Pancreas (tissue), 10 donors: ENCODE measurements around the gene SLC37A3. TPM values are rescaled to one million over a fixed set of nuclear protein-coding genes. Genes with fewer than 3 reads are reported as not detected.
"Not testable (repeated sequence)": the region's sequence is repeated elsewhere in the genome, so short reads cannot be mapped to it uniquely, and the experiment has no call there.

Source experiments
- ATAC-seq, 4 donors: fragments of 200-7000 bp; cut with Tn5 transposase; one replicate each; pipeline versions ENCODE4 v1.8.0 to v1.9.1; 2020; ENCODE audit warnings: mild to moderate bottlenecking in 4 of 4, moderate library complexity in 4 of 4
- DNase-seq, 6 donors: peaks; one replicate each; pipeline ENCODE4 v3.0.0-alpha.2; 2020
- FAIRE-seq: peaks from 2 replicates; lab custom pipeline; 2012; peaks lifted over from hg19 to GRCh38; lab: Jason Lieb, UNC
- H3K27ac ChIP-seq, 4 donors: fragments of 200-600 bp; sonication (generic); 1 replicate in 3 of 4; 2 replicates in 1 of 4; pipeline versions ENCODE4 v1.5.0 to v1.8.0; 2020
- H3K27me3 ChIP-seq, 4 donors: fragments of 200-600 bp; one replicate each; pipeline ENCODE4 v1.8.0; 2021
- H3K36me3 ChIP-seq, 3 donors: fragments of 200-600 bp; sonication (generic) in 1 of 3; one replicate each; pipeline versions ENCODE4 v1.5.0 to v1.8.0; 2020 to 2021
- H3K4me1 ChIP-seq, 3 donors: fragments of 200-600 bp; one replicate each; pipeline ENCODE4 v1.8.0; 2021
- H3K4me3 ChIP-seq, 4 donors: fragments of 200-600 bp; sonication (generic) in 2 of 4; one replicate each; pipeline versions ENCODE4 v1.5.0 to v1.8.0; 2020 to 2021
- H3K9me3 ChIP-seq, 4 donors: fragments of 200-600 bp; one replicate each; pipeline ENCODE4 v1.8.0; 2021
- CTCF ChIP-seq, 4 donors: fragments of 200-600 bp; sonication (generic) in 3 of 4; IDR thresholded peaks; one replicate each; pipeline versions ENCODE4 v1.5.0 to v1.8.0; 2021; ENCODE audit warnings: antibody characterized with exemption in 4 of 4
- WGBS, 2 donors: extraction: QIAGEN DNeasy Blood & Tissue Kit; methylation state at CpG; one replicate each; pipeline ENCODE4 v1.1.7; 2013; 5-methylcytosine and 5-hydroxymethylcytosine counted together
- intact Hi-C, 3 donors: fragments of 100-400 bp; cut with DNase I; formaldehyde crosslinking; loops; one replicate each; pipeline versions ENCODE4 v1.11.1 to v1.14.2; 2022
- polyA plus RNA-seq, 2 donors: library from polyadenylated mRNA; stranded (reverse); fragments of 200-250 nt; gene quantifications; one replicate each; pipeline ENCODE4 v1.2.3, GENCODE V29; 2013
- total RNA-seq, 6 donors: library from RNA; stranded (reverse); fragmentation: NEBNext Ultra II Directional in 4 of 6; extraction: Animal tissue kit (Norgen Biotek cat#: 25700) in 4 of 6; gene quantifications; one replicate each; pipeline versions ENCODE4 v1.2.1 to v1.2.4, GENCODE V29; 2021 to 2023
- donor health status: healthy with polysubstance abuse.
- donor health status: DM: no; HTN: no; CAD: no; lungs with moderate emphysema.
- donor health status: DM: no; HTN: no; CAD: no.
- donor health status: control.
- donor health status: control.
- donor health status: Bipolar disorder and iron deficiency.
- donor health status: DM: yes; HTN: yes; CAD: no.
- donor health status: DM: no; HTN: no; CAD: no.
- donor health status: DM: no; HTN: no; CAD: no.
- donor health status: DM: yes; HTN: yes; CAD: no.

The SLC37A3 gene
- total and polyA plus RNA-seq, 8 donors = 17.3 to 30.3 (median 24.0) TPM

DNA sequence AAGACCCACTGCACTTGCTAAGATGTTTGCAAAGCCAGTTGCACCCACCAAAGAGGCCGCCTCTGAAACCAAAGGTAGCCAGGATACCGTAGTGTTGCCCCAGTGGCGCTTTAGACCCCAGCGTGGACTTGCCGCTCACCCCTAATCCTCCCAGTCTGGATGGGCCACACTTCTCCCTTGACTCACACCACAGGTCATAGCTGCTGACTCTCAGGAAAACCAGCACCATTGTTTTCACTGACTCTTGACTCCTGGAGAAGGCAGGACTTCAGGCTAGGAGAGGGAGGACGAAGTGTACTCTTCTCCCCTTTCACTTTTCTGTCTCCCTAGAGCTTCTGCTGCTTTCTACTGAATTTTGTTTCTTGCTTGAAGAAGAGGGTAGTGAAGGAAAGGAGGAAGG is 27.8 kb upstream of the SLC37A3 start:
- Histone ChIP-seq H3K27ac (no peak overlapping the region), H3K4me3 (no peak overlapping the region), H3K4me1 (no peaks in the 10 kb centered on the region), H3K36me3 (no peaks in the 10 kb centered on the region), H3K27me3 (no peaks in the 10 kb centered on the region), H3K9me3 (no peaks in the 10 kb centered on the region)
- no peak for TF ChIP-seq CTCF (IDR thresholded peaks at IDR 0.05)
- FAIRE-seq (no peak), ATAC-seq (no peak), DNase-seq (no peak)
- intact Hi-C loops = no loop called here
- 97 to 98% methylated on average over 6 of the region's 6 CpGs for WGBS, 2 donors

- FAIRE-seq (no peak), DNase-seq (no peak), ATAC-seq (no peak)
- Histone ChIP-seq H3K27ac (no peak overlapping the region), H3K4me1 (no peaks in the 10 kb centered on the region), H3K4me3 (no peak overlapping the region), H3K36me3 (no peaks in the 10 kb centered on the region), H3K9me3 (no peaks in the 10 kb centered on the region), H3K27me3 (no peaks in the 10 kb centered on the region)
- WGBS, 2 donors = 86 to 87% methylated on average over 12 of the region's 12 CpGs
- TF ChIP-seq CTCF (IDR thresholded peaks at IDR 0.05) = no peak
- intact Hi-C loops = no loop called here
These were observed 27.4 kb upstream of the SLC37A3 start for GRCh38 chr7:140425718-140426117.

- no peak for DNase-seq
These were observed 25.2 kb upstream of the SLC37A3 start for GRCh38 chr7:140423501-140423900.

DNA sequence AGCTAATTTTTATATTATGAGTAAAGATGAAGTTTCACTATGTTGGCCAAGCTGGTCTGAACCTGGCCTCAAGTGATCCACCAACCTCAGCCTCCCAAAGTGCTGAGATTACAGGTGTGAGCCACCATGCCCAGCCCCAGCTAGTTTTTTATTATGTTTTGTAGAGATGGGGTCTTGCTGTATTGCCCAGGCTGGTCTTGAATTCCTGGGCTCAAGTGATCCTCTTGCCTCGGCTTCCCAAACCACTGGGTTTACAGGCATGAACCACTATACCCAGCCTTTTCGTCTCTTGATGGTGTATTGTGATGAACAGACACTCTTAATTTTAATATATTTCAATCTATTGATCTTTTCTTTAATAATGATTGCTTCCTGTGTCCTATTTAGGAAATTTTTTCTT is 23.2 kb upstream of the SLC37A3 start:
- no peak overlapping the region for H3K4me3 ChIP-seq
- no peaks in the 10 kb centered on the region for H3K9me3 ChIP-seq
- DNase-seq (no peak), ATAC-seq (no peak), FAIRE-seq (no peak)
- WGBS, 2 donors = 95 to 100% methylated on average over 2 of the region's 2 CpGs
- H3K4me1 ChIP-seq = peaks cover 7 to 9% (median 8%) of the 10 kb centered on the region in 3 donors
- no peak overlapping the region for H3K27ac ChIP-seq
- intact Hi-C loops = no loop called here
- no peak for TF ChIP-seq CTCF (IDR thresholded peaks at IDR 0.05)
- H3K27me3 ChIP-seq = no peaks in the 10 kb centered on the region
- no peaks in the 10 kb centered on the region for H3K36me3 ChIP-seq

More at GRCh38 chr7:140423501-140423900, 25.2 kb upstream of the SLC37A3 start:
- Histone ChIP-seq H3K9me3 (no peaks in the 10 kb centered on the region), H3K36me3 (no peaks in the 10 kb centered on the region), H3K27me3 (no peaks in the 10 kb centered on the region), H3K27ac (no peak overlapping the region), H3K4me1 (peaks cover 0 to 6% (median 0%) of the 10 kb centered on the region in 3 donors), H3K4me3 (no peak overlapping the region)
- no peak for ATAC-seq
- 96 to 97% methylated on average over 3 of the region's 3 CpGs for WGBS, 2 donors
- no peak for FAIRE-seq
- intact Hi-C loops = no loop called here
- no peak for TF ChIP-seq CTCF (IDR thresholded peaks at IDR 0.05)

GRCh38 chr7:140418653-140419052 is 20.3 kb upstream of the SLC37A3 start:
- Histone ChIP-seq H3K27ac (no peak overlapping the region), H3K27me3 (no peaks in the 10 kb centered on the region), H3K36me3 (no peaks in the 10 kb centered on the region), H3K9me3 (no peaks in the 10 kb centered on the region), H3K4me1 (peaks cover 7 to 9% (median 8%) of the 10 kb centered on the region in 3 donors), H3K4me3 (no peak overlapping the region)
- FAIRE-seq (no peak), DNase-seq (no peak), ATAC-seq (peak; percentile 4 to 15 (median 8))
- 70 to 74% methylated on average over 4 of the region's 4 CpGs for WGBS, 2 donors
- intact Hi-C loops = no loop called here
- no peak for TF ChIP-seq CTCF (IDR thresholded peaks at IDR 0.05)

DNA sequence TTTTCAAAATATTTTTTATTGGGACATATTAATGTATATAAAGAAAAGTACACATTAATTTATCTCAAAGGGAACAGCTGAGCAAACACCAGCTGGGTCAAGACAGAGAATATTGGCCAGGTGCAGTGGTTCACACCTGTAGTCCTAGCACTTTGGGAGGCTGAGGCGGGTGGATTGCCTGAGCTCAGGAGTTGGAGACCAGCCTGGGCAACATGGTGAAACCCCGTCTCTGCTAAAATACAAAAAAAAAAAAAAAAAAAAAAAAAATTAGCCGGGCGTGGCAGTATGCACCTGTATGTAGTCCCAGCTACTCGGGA is 19.8 kb upstream of the SLC37A3 start:
- intact Hi-C loops, H3K27me3 ChIP-seq, H3K4me1 ChIP-seq, H3K36me3 ChIP-seq, H3K9me3 ChIP-seq, FAIRE-seq: not testable (repeated sequence)
- WGBS, 2 donors = 23 to 41% methylated on average over 3 to 5 of the region's 5 CpGs
- DNase-seq (peak in 5 of 6 donors; percentile 78 to 90 (median 85)), ATAC-seq (peak; percentile 87 to 91 (median 90))
- Histone ChIP-seq H3K27ac (peak overlapping the region; percentile 24 to 72 (median 60)), H3K4me3 (peak overlapping the region in 1 of 4 donors; percentile 10)
